Breast epithelium (tissue), 3 donors: ENCODE results near the gene ADGRB2.

Experiments
- POLR2A ChIP-seq: fragments of 450-650 bp; IDR thresholded peaks from one replicate; pipeline ENCODE4 v1.6.1; 2016; ENCODE audit warnings: antibody characterized with exemption, mild to moderate bottlenecking, moderate library complexity
- POLR2AphosphoS5 ChIP-seq, 3 donors: sonication (generic); formaldehyde crosslinking; IDR thresholded peaks; one replicate each; pipeline ENCODE4 v1.6.1; 2017; ENCODE audit warnings: antibody characterized with exemption in 3 of 3
- TF ChIP-seq, protein P1 (sequence below), 3 donors: fragments of 450-650 bp; IDR thresholded peaks; one replicate each; pipeline ENCODE4 v1.5.1; 2016 to 2017; ENCODE audit warnings: antibody characterized with exemption in 3 of 3, mild to moderate bottlenecking in 3 of 3, moderate library complexity in 3 of 3

DNA sequence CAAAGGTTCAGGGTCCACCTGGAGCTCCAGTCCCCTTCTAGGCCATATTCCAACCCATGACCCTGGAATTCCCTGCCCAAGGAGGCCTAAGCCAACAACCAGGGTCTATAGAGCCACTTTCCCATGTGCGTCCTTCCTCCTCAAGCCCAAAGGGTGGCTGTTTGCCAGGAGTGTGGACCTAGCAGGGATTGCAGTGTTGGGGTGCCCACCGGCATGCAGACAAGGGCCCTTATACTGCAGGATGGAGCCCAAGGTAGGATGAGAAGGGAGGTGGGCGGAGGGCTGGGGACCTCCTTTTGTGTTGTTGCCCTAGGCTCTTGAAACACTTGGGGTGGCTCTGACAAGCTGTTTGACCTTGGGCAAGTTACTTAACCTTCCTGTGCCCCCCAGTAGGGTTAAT, 19.7 kb upstream of the ADGRB2 start:
- no peak for TF ChIP-seq POLR2A
- TF ChIP-seq POLR2AphosphoS5 (IDR thresholded peaks at IDR 0.05) = no peak
- TF ChIP-seq, protein P1, sequence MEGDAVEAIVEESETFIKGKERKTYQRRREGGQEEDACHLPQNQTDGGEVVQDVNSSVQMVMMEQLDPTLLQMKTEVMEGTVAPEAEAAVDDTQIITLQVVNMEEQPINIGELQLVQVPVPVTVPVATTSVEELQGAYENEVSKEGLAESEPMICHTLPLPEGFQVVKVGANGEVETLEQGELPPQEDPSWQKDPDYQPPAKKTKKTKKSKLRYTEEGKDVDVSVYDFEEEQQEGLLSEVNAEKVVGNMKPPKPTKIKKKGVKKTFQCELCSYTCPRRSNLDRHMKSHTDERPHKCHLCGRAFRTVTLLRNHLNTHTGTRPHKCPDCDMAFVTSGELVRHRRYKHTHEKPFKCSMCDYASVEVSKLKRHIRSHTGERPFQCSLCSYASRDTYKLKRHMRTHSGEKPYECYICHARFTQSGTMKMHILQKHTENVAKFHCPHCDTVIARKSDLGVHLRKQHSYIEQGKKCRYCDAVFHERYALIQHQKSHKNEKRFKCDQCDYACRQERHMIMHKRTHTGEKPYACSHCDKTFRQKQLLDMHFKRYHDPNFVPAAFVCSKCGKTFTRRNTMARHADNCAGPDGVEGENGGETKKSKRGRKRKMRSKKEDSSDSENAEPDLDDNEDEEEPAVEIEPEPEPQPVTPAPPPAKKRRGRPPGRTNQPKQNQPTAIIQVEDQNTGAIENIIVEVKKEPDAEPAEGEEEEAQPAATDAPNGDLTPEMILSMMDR (IDR thresholded peaks at IDR 0.05) = no peak
